HEK293T (cell line): ENCODE data around the gene ZNF263.

Experiments used
- ARNT ChIP-seq: fragments of 450-650 bp; IDR thresholded peaks from 2 replicates; pipeline ENCODE4 v1.6.1; 2017; ENCODE audit warnings: mild to moderate bottlenecking
- BHLHE40 ChIP-seq: fragments of 450-650 bp; IDR thresholded peaks from 2 replicates; pipeline ENCODE4 v1.6.1; 2016; ENCODE audit warnings: mild to moderate bottlenecking, moderate library complexity, borderline replicate concordance
- CTBP1 ChIP-seq: fragments of 450-650 bp; IDR thresholded peaks from 2 replicates; pipeline ENCODE4 v1.6.1; 2016; ENCODE audit warnings: borderline replicate concordance
- FOXK2 ChIP-seq: fragments of 450-650 bp; IDR thresholded peaks from 2 replicates; pipeline ENCODE4 v1.6.1; 2016; ENCODE audit warnings: mild to moderate bottlenecking
- FOXM1 ChIP-seq: fragments of 450-650 bp; IDR thresholded peaks from 2 replicates; pipeline ENCODE4 v1.6.1; 2017; ENCODE audit warnings: mild to moderate bottlenecking, borderline replicate concordance
- HDGF ChIP-seq: fragments of 450-650 bp; IDR thresholded peaks from 2 replicates; pipeline ENCODE4 v1.6.1; 2017; ENCODE audit warnings: antibody characterized with exemption, borderline replicate concordance
- L3MBTL2 ChIP-seq: fragments of 450-650 bp; conservative IDR thresholded peaks from 2 replicates; pipeline ENCODE4 v1.6.1; 2016; ENCODE audit warnings: mild to moderate bottlenecking
- LEF1 ChIP-seq: fragments of 450-650 bp; IDR thresholded peaks from 2 replicates; pipeline ENCODE4 v1.6.1; 2017; ENCODE audit warnings: mild to moderate bottlenecking, borderline replicate concordance
- NFRKB ChIP-seq: fragments of 450-650 bp; IDR thresholded peaks from 2 replicates; pipeline ENCODE4 v1.6.1; 2016; ENCODE audit warnings: mild to moderate bottlenecking, moderate library complexity
- SP1 ChIP-seq: fragments of 450-650 bp; IDR thresholded peaks from 2 replicates; pipeline ENCODE4 v1.6.1; 2017
- SUZ12 ChIP-seq: fragments of 450-650 bp; IDR thresholded peaks from 2 replicates; pipeline ENCODE4 v1.6.1; 2016; ENCODE audit warnings: mild to moderate bottlenecking
- TARDBP ChIP-seq: fragments of 450-650 bp; IDR thresholded peaks from 2 replicates; pipeline ENCODE4 v1.6.1; 2016
- ZNF384 ChIP-seq: fragments of 450-650 bp; IDR thresholded peaks from 2 replicates; pipeline ENCODE4 v1.6.1; 2016

DNA sequence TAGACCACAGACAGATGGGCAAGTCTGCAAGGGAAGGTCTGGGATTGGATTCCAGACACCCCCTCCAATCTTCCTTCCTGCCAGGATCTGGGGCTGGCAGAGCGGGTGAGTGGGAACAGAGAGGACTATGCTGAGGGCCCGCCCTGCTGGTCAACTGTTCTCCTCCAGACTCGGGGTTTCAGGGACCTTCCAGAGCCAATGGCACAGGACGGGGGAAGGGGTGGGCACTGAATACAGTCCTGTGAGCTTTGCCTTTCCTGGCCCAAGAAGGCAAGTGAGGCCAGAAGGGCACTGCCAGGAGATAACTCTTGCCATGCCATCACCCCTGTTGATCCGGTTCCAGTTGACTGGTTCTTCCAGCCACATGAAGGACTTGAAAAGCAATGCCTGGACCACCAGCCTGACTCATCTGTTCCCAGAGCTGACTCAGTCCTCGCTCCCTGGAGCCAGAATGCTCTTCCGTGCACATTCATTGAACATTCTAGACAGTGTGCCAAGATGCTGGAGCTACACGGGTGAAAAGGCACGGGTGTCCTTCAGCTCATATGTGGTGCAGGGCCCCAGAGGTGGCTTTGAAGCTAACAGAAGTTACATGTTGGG, 26.3 kb upstream of the ZNF263 start:
- no peak for TF ChIP-seq NFRKB
- TF ChIP-seq ARNT: no peak
- no peak for TF ChIP-seq FOXK2
- TF ChIP-seq SUZ12: no peak
- TF ChIP-seq TARDBP: no peak
- TF ChIP-seq SP1: no peak
- no peak for TF ChIP-seq HDGF
- TF ChIP-seq FOXM1: no peak
- no peak for TF ChIP-seq L3MBTL2
- TF ChIP-seq BHLHE40: no peak
- no peak for TF ChIP-seq LEF1
- TF ChIP-seq ZNF384: no peak
- no peak for TF ChIP-seq CTBP1
